HepG2 (cell line): ENCODE measurements around the gene SEPTIN5. TPM values are rescaled to one million over a fixed set of nuclear protein-coding genes. Genes with fewer than 3 reads are reported as not detected.

Source experiments
- AKAP8 ChIP-seq: sonication (generic); formaldehyde crosslinking; IDR thresholded peaks from 2 replicates; pipeline ENCODE4 v1.5.1; 2020; ENCODE audit warnings: mild to moderate bottlenecking, missing genetic modification reagents
- DNMT3B ChIP-seq: conservative IDR thresholded peaks from 2 replicates; pipeline ENCODE4 v1.6.1; 2016; ENCODE audit warnings: missing biosample characterization, control low read depth
- KDM4B ChIP-seq: sonication (generic); formaldehyde crosslinking; IDR thresholded peaks from 2 replicates; pipeline ENCODE4 v1.4.0; 2020; ENCODE audit warnings: missing genetic modification reagents
- POLR2AphosphoS5 ChIP-seq: IDR thresholded peaks from 2 replicates; pipeline ENCODE4 v1.6.1; 2012; ENCODE audit warnings: low read depth, low read length
- RARG ChIP-seq: sonication (generic); formaldehyde crosslinking; IDR thresholded peaks from 2 replicates; pipeline ENCODE4 v1.4.0; 2020; ENCODE audit warnings: low read depth, mild to moderate bottlenecking, missing genetic modification reagents
- SMYD3 ChIP-seq: sonication (generic); formaldehyde crosslinking; IDR thresholded peaks from 2 replicates; pipeline ENCODE4 v1.8.1; 2023; ENCODE audit warnings: mild to moderate bottlenecking, missing genetic modification reagents
- polyA plus RNA-seq, 8 experiments: library from polyadenylated mRNA; depleted of rRNA in 3 of 8; stranded (reverse) in 7 of 8; unstranded in 1 of 8; fragments of >200 nt; fragmentation: Illumina TruSeq in 4 of 8; extraction: Trizol in 4 of 8; gene quantifications; 2 replicates each; pipeline versions ENCODE4 v1.2.1 to v1.2.3, GENCODE V29; 2011 to 2016; ENCODE audit warnings: low read depth in 4 of 8, missing spikeins in 1 of 8, mixed read lengths in 1 of 8; ENCODE audit not compliant: insufficient read depth in 1 of 8
- total RNA-seq, 5 experiments: library from RNA; depleted of rRNA; stranded (reverse); fragments of >200 nt; fragmentation: Illumina TruSeq; extraction: Trizol; gene quantifications; 2 replicates each; pipeline ENCODE4 v1.2.3, GENCODE V29; 2016; ENCODE audit warnings: low read depth in 1 of 5
- TF ChIP-seq, protein P1 (sequence below): fragments of 450-650 bp; IDR thresholded peaks from 2 replicates; pipeline ENCODE4 v1.6.1; 2017
- TF ChIP-seq, protein P2 (sequence below): sonication (generic); formaldehyde crosslinking; IDR thresholded peaks from 2 replicates; pipeline ENCODE4 v1.4.0; 2020; ENCODE audit warnings: missing genetic modification reagents
- TF ChIP-seq, protein P3 (sequence below): sonication (generic); formaldehyde crosslinking; IDR thresholded peaks from 2 replicates; pipeline ENCODE4 v1.9.0; 2022; ENCODE audit warnings: missing genetic modification reagents, mild to moderate bottlenecking, borderline replicate concordance
- TF ChIP-seq, protein P4 (sequence below): sonication (generic); formaldehyde crosslinking; IDR thresholded peaks from 2 replicates; pipeline ENCODE4 v1.9.0; 2021; ENCODE audit warnings: missing genetic modification reagents, mild to moderate bottlenecking, borderline replicate concordance
- TF ChIP-seq, protein P5 (sequence below): sonication (generic); formaldehyde crosslinking; IDR thresholded peaks from 2 replicates; pipeline ENCODE4 v1.5.1; 2020; ENCODE audit warnings: missing genetic modification reagents, mild to moderate bottlenecking, borderline replicate concordance
- TF ChIP-seq, protein P6 (sequence below): sonication (generic); formaldehyde crosslinking; IDR thresholded peaks from 2 replicates; pipeline ENCODE4 v1.5.1; 2020; ENCODE audit warnings: missing genetic modification reagents, mild to moderate bottlenecking, borderline replicate concordance
- TF ChIP-seq, protein P7 (sequence below): IDR thresholded peaks from 2 replicates; pipeline ENCODE4 v1.6.1; 2018; ENCODE audit warnings: missing genetic modification reagents

SEPTIN5 gene
- total and polyA plus RNA-seq, 2 of the 13 experiments (the other 11 are each of a cell fraction or from before 2014, with no cell fraction given) = 0.33 TPM; not detected in 1

DNA sequence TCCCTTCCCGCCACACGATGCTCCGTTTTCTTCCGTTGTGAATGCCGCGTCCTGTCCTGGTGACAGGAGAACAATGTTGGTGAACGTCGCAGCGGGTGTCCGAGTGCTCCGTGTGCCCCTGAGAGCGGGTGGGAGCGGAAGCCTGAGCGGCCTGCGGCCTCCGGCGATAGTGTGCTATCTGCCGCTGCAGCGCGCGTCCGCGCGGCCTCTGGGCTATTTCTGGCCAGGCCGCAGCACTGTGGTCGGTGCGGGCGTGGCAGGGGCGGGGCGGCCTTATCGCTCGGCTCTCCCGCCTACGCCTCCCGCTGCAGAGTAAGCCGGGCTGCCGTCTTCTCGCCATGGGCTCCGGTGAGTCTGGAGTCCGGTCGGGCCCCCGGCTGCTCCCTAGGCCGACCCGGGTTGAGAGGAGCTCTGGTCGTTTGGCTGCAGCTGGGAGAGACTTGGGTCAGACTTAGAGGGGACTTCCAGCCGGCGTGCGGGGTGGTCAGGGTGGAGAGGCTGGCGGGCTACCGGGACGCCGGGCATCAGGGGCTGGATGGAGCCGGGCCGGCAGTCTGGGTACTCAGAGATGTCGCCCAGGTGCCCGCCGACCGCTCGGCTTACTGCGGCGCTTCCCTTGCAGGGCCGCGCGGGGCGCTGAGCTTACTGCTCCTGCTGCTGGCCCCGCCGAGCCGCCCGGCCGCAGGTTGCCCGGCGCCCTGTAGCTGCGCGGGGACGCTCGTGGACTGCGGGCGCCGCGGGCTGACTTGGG, 9.1 kb downstream of the SEPTIN5 start, which contains the start of gene GP1BB (continued):
- TF ChIP-seq SMYD3 (CRISPR knock-in tag) = no peak
- TF ChIP-seq, protein P1, sequence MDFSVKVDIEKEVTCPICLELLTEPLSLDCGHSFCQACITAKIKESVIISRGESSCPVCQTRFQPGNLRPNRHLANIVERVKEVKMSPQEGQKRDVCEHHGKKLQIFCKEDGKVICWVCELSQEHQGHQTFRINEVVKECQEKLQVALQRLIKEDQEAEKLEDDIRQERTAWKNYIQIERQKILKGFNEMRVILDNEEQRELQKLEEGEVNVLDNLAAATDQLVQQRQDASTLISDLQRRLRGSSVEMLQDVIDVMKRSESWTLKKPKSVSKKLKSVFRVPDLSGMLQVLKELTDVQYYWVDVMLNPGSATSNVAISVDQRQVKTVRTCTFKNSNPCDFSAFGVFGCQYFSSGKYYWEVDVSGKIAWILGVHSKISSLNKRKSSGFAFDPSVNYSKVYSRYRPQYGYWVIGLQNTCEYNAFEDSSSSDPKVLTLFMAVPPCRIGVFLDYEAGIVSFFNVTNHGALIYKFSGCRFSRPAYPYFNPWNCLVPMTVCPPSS = no peak
- TF ChIP-seq, protein P2, sequence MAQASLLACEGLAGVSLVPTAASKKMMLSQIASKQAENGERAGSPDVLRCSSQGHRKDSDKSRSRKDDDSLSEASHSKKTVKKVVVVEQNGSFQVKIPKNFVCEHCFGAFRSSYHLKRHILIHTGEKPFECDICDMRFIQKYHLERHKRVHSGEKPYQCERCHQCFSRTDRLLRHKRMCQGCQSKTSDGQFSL (CRISPR knock-in tag) = no peak
- no peak for TF ChIP-seq RARG (CRISPR knock-in tag)
- no peak; the same call in 1 of the 2 replicates for TF ChIP-seq KDM4B (CRISPR knock-in tag)
- no peak for TF ChIP-seq AKAP8 (CRISPR knock-in tag)
- no peak for TF ChIP-seq DNMT3B (CRISPR knock-in tag)
- TF ChIP-seq, protein P3, sequence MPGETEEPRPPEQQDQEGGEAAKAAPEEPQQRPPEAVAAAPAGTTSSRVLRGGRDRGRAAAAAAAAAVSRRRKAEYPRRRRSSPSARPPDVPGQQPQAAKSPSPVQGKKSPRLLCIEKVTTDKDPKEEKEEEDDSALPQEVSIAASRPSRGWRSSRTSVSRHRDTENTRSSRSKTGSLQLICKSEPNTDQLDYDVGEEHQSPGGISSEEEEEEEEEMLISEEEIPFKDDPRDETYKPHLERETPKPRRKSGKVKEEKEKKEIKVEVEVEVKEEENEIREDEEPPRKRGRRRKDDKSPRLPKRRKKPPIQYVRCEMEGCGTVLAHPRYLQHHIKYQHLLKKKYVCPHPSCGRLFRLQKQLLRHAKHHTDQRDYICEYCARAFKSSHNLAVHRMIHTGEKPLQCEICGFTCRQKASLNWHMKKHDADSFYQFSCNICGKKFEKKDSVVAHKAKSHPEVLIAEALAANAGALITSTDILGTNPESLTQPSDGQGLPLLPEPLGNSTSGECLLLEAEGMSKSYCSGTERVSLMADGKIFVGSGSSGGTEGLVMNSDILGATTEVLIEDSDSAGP = no peak; the same call in 1 of the 2 replicates
- TF ChIP-seq, protein P4, sequence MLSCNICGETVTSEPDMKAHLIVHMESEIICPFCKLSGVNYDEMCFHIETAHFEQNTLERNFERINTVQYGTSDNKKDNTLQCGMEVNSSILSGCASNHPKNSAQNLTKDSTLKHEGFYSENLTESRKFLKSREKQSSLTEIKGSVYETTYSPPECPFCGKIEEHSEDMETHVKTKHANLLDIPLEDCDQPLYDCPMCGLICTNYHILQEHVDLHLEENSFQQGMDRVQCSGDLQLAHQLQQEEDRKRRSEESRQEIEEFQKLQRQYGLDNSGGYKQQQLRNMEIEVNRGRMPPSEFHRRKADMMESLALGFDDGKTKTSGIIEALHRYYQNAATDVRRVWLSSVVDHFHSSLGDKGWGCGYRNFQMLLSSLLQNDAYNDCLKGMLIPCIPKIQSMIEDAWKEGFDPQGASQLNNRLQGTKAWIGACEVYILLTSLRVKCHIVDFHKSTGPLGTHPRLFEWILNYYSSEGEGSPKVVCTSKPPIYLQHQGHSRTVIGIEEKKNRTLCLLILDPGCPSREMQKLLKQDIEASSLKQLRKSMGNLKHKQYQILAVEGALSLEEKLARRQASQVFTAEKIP (CRISPR knock-in tag) = no peak
- TF ChIP-seq, protein P5, sequence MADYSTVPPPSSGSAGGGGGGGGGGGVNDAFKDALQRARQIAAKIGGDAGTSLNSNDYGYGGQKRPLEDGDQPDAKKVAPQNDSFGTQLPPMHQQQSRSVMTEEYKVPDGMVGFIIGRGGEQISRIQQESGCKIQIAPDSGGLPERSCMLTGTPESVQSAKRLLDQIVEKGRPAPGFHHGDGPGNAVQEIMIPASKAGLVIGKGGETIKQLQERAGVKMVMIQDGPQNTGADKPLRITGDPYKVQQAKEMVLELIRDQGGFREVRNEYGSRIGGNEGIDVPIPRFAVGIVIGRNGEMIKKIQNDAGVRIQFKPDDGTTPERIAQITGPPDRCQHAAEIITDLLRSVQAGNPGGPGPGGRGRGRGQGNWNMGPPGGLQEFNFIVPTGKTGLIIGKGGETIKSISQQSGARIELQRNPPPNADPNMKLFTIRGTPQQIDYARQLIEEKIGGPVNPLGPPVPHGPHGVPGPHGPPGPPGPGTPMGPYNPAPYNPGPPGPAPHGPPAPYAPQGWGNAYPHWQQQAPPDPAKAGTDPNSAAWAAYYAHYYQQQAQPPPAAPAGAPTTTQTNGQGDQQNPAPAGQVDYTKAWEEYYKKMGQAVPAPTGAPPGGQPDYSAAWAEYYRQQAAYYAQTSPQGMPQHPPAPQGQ (CRISPR knock-in tag) = no peak
- TF ChIP-seq, protein P6, sequence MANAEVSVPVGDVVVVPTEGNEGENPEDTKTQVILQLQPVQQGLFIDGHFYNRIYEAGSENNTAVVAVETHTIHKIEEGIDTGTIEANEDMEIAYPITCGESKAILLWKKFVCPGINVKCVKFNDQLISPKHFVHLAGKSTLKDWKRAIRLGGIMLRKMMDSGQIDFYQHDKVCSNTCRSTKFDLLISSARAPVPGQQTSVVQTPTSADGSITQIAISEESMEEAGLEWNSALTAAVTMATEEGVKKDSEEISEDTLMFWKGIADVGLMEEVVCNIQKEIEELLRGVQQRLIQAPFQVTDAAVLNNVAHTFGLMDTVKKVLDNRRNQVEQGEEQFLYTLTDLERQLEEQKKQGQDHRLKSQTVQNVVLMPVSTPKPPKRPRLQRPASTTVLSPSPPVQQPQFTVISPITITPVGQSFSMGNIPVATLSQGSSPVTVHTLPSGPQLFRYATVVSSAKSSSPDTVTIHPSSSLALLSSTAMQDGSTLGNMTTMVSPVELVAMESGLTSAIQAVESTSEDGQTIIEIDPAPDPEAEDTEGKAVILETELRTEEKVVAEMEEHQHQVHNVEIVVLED (CRISPR knock-in tag) = no peak
- no peak for TF ChIP-seq POLR2AphosphoS5
- TF ChIP-seq, protein P7, sequence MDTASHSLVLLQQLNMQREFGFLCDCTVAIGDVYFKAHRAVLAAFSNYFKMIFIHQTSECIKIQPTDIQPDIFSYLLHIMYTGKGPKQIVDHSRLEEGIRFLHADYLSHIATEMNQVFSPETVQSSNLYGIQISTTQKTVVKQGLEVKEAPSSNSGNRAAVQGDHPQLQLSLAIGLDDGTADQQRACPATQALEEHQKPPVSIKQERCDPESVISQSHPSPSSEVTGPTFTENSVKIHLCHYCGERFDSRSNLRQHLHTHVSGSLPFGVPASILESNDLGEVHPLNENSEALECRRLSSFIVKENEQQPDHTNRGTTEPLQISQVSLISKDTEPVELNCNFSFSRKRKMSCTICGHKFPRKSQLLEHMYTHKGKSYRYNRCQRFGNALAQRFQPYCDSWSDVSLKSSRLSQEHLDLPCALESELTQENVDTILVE (CRISPR knock-in tag) = no peak
